ENCODE measurements around the gene PTPN3.
A peak's percentile ranks its signal among the peaks of the same experiment; 100 is the strongest.
"Not testable (repeated sequence)": the region's sequence is repeated elsewhere in the genome, so short reads cannot be mapped to it uniquely, and the experiment has no call there.

The PTPN3 gene

DNA sequence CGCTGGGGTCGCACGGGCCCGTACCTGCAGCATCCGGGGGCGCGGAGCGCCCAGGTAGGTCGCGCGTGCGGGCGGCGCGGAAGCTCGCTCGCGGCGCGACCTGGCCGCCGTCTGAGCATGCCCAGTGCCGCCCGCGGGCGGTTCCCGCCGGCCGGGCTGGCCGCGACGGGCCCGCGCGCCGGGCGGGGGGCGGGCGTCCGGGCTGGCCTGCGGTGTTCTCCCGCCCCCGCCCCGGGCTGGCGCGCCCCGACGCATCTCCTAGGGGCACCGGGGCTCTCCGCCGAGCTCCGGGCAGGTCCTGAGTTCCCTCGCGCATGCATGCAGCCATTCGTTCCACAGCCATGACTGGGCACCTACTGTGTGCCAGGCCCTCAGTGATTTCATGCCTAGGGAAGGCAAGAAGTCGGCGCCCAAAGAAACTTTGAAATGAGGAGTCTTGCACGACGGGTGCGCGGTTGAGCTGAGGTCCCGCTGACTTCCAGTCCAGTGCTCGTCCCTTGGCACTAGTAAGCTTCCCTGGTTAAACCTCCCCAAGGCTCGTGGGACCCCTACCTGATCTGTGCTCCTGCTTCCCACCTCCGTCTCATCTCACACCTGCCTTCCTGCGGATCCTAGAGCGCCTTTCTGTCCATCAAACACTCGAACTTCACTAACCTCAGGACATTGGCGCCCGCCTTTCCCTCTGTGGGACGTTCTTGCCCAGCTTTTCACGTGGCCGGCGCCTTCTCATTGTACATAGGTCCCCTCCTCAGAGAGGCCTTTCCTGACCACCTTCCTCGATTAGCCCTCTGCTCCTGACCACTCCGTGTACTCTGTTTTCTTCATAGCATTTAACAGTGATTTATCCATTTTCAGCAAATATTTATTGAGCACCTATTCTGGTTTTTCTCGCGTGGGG is at the start of gene PTPN3:
Gene PTPN3, minus strand, starts transcription at position 113 of the 898 bp plus-strand sequence. CDS start 34,873 bp downstream, outside the sequence.
- DNase-seq, result no peak

GRCh38 chr9:109544954-109545353 is 46.8 kb upstream of the PTPN3 start:
- not testable (repeated sequence) for DNase-seq

DNA sequence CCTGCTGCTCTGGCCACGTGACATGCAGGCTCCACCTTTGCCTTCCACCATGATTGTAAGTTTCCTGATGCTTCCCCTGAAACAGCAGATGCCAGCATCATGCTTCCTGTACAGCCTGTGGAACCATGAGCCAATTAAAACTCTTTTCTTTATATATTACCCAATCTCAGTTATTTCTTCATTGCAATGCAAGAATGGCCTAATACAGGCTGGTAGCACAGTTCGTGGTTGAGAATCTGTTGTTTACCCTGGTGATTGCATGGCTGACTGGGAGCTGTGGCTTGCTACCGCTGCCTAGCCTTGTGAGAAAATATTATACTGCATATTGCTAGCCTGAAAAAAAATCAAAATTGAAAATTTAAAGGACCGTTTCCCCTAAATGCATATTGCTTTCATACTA is 44.8 kb upstream of the PTPN3 start:
- no peak for DNase-seq

- no peak for DNase-seq
Observed at GRCh38 chr9:109538346-109538745, 40.2 kb upstream of the PTPN3 start.

DNA sequence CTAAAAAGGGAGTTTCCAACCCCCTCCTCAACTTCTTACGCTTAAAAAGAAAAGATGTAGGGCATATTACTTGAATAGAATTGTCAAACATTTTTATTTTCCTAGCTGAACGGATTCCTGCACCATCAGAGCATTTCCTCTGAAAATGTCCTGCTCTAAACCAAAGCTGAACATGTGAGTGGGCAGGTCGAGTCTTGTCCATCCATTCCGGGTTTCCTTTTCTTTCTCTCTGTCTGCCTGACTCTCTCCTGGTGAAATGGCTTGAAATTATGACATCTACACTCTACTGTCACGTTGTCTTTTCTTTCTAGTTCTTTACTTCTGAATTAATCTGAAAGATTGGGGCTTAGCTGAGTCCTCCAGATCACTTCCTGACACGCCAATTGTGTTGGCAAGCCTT is 39.2 kb upstream of the PTPN3 start:
- no peak for DNase-seq

GRCh38 chr9:109536859-109537258 is 38.8 kb upstream of the PTPN3 start:
- DNase-seq, result no peak

GRCh38 chr9:109535365-109535764 is 37.3 kb upstream of the PTPN3 start:
- no peak for DNase-seq

GRCh38 chr9:109534151-109534550 is 36.0 kb upstream of the PTPN3 start:
- no peak for DNase-seq

- DNase-seq, result not testable (repeated sequence)
Observed at GRCh38 chr9:109532652-109533051, 34.5 kb upstream of the PTPN3 start.

DNA sequence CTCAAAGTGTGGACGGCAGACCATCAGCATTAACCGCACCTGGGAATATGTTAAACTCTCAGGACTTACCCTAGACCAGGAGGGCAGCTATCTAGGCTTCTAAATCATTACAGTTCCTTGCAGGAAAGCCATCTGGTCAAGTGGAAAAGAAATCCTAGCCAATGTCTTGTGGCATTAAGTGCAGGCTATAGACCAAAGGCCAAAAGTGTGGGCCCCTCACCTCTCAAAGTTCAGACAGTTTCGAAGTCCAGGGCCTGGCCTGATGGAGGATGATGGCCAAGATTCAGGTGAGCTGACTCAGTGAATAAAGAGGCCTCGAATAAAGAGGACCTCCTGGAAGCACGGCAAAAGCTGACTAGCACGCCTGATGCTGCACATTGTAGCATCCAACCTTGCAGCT is 24.0 kb upstream of the PTPN3 start:
- no peak for DNase-seq

DNA sequence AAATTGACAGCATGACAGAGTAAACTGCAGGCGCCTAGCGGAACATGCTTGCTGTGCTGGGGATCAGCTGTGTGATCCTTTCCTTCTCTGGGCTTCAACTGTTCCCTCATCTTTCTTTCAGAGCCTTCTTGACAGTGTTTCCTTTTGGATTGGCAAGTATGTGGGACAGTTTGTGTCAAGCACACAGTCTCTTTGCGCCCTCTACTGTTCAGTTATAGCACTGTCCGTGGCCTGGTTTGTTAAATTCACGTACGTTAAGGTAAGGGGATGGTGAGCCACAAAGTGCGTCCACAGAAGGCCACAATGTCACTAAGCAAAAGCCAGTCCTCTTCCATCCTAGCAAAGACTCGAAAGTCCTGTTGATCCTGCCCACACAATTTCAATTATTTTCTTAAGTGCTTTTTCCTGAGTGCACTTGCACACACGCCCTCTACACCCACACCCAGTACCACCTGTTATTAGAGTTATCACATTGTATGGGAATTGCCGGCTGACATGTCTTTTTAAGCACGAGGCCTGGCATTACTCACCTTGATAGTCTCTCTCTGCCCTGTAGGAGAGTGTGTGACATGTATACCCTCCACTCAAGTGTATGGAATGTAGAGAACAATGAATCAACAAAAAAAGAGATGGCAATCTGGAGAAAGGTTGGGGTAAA is 22.5 kb upstream of the PTPN3 start:
- DNase-seq, result peak; percentile 31

DNA sequence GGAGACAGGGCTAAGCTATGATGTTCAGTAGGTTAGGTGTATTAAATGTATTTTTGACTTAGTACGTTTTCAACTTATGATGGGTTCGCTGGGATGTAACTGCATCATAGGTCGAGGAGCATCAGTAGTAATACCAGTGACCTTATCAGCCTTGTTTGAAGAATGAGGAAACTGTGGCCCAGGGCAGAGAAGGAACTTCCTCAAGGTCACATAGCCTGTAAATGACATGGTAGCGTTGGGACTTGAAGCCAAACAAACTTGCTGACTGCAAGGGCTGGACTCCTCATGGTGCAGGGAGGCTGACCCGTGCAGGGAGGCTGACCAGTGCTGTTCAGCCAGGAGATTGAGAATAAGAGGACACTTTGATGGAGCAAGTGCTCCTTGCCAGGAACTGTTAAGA is 21.3 kb upstream of the PTPN3 start:
- no peak for DNase-seq

DNA sequence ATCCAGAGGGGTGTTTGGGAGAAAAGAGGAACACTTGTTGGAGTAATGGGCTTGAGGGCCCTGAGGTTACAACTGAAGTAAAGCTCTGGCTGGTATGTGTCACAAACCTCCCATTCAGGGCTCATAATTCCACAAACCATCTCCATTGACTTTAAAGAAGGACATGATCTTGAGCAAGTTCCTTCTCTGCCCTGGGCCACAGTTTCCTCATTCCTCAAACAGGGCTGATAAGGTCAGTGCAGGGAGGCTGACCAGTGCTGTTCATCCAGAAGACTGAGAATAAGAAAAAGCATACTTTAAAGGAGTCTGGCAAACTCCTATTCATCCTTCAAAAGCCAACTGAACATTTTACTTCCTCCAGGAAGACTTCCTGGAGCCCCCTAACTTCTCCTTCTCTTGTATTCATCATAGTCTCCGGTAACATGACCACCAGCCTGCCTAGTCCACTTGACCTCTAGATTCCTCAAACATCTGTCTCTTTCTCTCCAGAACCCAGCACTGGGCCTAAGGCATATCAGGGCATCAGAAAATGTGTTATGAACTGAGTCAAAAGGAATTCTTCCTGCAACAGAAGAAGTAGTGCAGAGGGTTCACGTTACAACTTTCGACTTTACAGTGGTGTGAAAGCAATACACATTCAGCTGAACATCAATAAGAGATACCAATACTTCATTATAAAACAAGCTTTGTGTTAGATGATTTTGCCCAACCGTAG is 20.7 kb upstream of the PTPN3 start:
- no peak for DNase-seq

DNA sequence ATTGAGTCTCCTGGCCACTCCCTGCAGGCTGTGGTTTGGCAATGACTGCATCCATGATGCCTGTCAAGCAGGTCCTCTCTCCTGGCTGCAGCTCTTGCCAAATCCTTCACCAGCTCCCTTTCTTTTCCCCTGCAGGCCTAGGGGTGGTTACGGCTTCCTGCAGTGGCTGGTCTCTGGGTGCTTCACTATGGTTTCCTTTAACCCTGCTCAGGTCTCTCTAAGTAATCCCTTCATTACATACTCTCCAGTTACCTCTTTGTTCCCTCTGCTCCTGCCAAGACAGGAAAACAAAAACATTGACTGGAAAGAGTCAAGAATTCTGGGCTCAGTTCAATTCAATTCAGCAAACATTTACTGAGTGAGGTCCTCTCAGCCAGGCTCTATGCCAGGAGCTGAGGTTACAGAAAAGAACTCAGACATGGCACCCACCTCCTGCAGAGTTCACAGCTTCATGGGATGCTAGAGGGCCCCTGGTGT is 19.8 kb upstream of the PTPN3 start:
- DNase-seq, result no peak

DNA sequence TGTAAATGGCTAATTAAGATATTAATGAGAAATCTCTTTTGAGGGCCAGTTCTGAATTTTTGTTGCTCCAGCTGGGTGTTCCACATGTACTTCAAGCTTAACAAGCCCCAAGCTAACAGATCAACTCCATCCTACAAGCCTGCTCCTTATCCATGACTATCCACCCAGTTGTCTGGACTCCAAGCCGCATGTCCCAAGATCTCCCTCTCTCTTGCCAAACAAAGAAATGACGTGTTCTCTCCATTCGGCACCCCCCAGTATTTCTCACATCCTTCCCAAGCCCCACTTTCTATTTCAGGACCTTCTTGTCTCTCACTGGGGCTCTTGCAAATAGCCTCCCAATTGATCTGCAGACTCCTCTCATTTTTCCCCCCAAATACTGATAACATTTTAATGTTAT is 15.8 kb upstream of the PTPN3 start:
- DNase-seq, result no peak

DNA sequence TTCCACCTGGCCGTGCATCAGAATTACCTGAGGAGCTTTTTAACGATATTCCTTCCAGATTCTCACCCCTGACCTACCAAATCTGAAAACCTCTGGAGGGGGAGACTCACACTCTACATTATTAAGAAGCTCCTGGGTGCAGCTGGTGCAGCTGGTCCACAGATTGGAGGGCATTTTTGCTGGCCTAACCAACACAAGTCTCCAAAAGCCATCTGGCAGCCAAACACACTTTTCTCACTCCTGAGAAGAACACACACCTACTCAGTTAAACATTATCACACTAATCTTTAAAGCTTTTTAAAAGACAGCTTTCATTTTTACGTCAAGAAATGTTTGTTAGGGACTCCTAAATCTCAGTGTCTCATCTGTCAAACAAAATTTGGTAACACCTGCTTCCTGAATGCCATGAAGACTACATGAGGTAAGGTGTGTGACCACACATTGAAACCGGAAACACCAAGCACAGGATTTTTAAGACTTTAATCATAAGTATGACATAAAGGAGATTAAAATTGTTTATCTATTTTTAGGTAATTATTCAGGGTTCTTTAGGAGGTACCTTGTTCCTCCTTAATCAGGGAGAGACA is 14.2 kb upstream of the PTPN3 start:
- DNase-seq, result no peak

GRCh38 chr9:109510506-109510905 is 12.4 kb upstream of the PTPN3 start:
- no peak for DNase-seq

- not testable (repeated sequence) for DNase-seq
Observed at GRCh38 chr9:109510042-109510441, 11.9 kb upstream of the PTPN3 start.

DNA sequence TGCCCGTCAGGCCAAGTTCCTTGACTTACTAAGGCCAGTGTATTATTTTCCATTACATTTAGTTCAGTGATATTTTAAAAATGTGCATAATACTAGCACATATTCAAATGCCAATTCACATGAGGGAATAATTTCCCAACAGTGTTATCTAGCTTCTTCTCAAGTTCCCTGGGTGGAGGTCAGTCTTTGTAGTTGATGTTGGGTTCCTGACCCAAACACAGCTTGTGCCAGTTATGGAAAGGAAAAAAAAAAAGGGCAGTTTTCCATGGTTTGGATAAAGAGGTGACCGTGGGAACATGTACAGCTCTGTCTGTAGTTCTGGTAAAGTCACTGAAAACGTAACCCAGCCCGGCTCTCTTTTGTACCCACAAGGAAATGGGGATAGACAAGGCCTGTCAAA is 11.5 kb upstream of the PTPN3 start:
- DNase-seq, result no peak

GRCh38 chr9:109507421-109507838 is 9.3 kb upstream of the PTPN3 start:
- no peak for DNase-seq

GRCh38 chr9:109506097-109506712 is 8.1 kb upstream of the PTPN3 start:
- no peak for DNase-seq

- no peak for DNase-seq
Observed at GRCh38 chr9:109504689-109505088, 6.6 kb upstream of the PTPN3 start.
